Myocyte (in vitro differentiated cells): ENCODE measurements around the gene NHSL2. TPM values are rescaled to one million over a fixed set of nuclear protein-coding genes. Genes with fewer than 3 reads are reported as not detected.
A peak's percentile ranks its signal among the peaks of the same experiment; 100 is the strongest.
"Not testable (repeated sequence)": the region's sequence is repeated elsewhere in the genome, so short reads cannot be mapped to it uniquely, and the experiment has no call there.

Source experiments
- DNase-seq: peaks from one replicate; pipeline ENCODE4 v3.0.0-alpha.2; 2012; ENCODE audit warnings: low read depth
- total RNA-seq: library from RNA; depleted of rRNA; stranded (reverse); fragments of >200 nt; gene quantifications from 2 replicates; pipeline ENCODE4 v1.2.3, GENCODE V29; 2014

The NHSL2 gene
- total RNA-seq, 1 donor from 2014 or later: 0.19 TPM

DNA sequence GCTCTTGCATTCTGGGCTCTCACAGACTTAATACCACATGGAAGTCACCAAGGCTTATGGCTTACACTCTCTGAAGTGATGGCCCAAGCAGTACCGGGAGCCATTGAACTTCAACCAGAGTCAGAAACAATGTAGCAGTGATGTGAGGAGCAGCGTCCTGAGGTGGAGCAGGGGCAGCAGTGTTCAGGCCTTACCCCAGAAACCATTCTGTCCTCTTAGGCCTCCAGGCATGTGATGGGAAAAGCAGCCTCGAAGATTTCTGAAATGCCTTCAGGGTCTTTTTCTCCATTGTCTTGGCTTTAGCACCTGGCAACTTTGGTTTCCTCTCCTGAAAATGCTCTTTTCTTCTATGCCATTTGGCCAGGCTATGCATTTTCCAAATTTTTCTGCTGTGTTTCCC, 248.1 kb downstream of the NHSL2 start:
- no peak for DNase-seq

DNA sequence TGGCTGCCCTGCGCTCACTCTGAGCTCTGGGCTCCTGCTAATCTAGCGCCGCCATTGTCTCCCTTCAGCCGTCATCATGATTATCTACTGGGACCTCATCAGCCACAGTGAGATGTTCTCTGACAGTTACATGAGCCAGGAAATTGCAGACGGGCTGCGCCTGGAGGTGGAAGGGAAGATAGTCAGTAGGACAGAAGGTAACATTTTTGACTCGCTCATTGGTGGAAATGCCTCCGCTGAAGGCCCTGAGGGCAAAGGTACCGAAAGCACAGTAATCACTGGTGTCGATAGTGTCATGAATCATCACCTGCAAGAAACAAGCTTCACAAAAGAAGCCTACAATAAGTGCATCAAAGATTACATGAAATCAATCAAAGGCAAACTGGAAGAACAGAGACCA, 249.1 kb downstream of the NHSL2 start:
- DNase-seq: no peak

GRCh38 chrX:72165551-72165950, 254.9 kb downstream of the NHSL2 start:
- no peak for DNase-seq

GRCh38 chrX:72169008-72169728, 258.5 kb downstream of the NHSL2 start:
- no peak for DNase-seq

GRCh38 chrX:72176289-72176688, 265.6 kb downstream of the NHSL2 start:
- not testable (repeated sequence) for DNase-seq

GRCh38 chrX:72176981-72177380, 266.3 kb downstream of the NHSL2 start:
- no peak for DNase-seq

GRCh38 chrX:72180539-72180938, 269.9 kb downstream of the NHSL2 start:
- DNase-seq: no peak

DNA sequence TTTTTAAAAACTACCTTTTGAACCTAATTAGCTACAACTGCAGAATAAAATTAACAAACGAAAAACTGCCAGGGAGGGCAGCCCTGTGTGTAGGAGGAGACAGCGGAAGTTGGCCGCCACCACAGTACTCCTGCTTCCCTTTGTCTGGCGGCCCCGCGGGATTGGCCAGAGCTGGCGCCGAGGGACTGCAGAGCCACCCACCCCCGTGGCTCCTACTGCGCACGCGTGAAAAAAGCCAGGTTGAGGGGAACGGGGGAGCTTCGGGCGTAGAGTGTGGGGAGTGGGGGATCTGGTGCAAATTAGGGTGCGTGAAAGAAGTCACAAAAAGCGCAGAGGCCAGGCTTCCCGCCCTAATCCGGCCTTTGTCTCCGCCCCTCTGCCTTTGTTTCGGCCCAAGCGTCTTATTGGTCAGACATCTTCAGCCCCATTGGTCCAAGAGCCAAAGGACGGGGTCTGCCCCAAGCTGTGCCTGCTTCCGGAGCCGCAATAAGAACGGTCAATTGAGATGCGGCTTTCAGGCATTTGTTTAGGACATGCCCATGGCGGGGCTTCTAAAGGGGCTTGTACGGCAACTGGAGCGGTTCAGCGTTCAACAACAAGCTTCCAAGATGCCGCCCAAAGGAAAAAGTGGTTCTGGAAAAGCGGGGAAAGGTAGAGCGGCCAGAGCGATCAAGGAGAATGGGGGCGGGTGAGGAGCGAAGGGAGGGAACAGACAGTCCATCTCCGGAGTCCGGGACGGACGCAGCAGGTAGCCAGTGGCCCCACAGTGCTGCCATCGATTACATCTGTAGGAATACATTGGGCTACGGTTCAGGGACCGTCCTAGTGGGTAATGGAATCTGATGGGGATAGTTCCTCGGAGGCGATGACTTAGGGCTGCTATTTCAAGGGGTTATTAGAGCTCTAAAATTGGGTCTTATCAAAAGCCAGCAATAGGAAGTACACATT, 270.8 kb downstream of the NHSL2 start, which contains the start of gene PIN4:
PIN4 (plus strand) TSS at position 580 of the 948 bp plus-strand sequence; CDS start at position 609, 29 bp downstream.
- DNase-seq: peak; percentile 96

- DNase-seq: no peak
These were observed 272.3 kb downstream of the NHSL2 start for GRCh38 chrX:72182924-72183323.

- peak; percentile 43 for DNase-seq
These were observed 291.3 kb downstream of the NHSL2 start for GRCh38 chrX:72201836-72202536.

Other genes with a start within 250 kb of the NHSL2 start
- not detected in 2 replicates for gene CXorf49, start 192.6 kb upstream of the NHSL2 start, total RNA-seq
- gene CXorf49B, start 147.5 kb upstream of the NHSL2 start, total RNA-seq: not detected in 2 replicates
- 1.1 and 1.7 TPM in 2 replicates for gene RTL5, start 221.1 kb downstream of the NHSL2 start, total RNA-seq